Left renal cortex interstitium (tissue), 4 donors: Measurements from ENCODE around the gene PRND. TPM values are rescaled to one million over a fixed set of nuclear protein-coding genes. Genes with fewer than 3 reads are reported as not detected.

Source experiments
- DNase-seq, 4 donors: peaks; one replicate each; pipeline ENCODE4 v3.0.0-alpha.2; 2013; ENCODE audit warnings: low read depth in 4 of 4, low spot score in 2 of 4, missing footprints in 1 of 4
- polyA plus RNA-seq, 4 donors: library from polyadenylated mRNA; unstranded; fragments of 120-200 nt; gene quantifications; one replicate each; pipeline ENCODE4 v1.2.1, GENCODE V29; 2013; ENCODE audit not compliant: insufficient read length in 4 of 4

Gene PRND
- polyA plus RNA-seq, 4 donors, result 3.4 to 6.5 (median 4.2) TPM

DNA sequence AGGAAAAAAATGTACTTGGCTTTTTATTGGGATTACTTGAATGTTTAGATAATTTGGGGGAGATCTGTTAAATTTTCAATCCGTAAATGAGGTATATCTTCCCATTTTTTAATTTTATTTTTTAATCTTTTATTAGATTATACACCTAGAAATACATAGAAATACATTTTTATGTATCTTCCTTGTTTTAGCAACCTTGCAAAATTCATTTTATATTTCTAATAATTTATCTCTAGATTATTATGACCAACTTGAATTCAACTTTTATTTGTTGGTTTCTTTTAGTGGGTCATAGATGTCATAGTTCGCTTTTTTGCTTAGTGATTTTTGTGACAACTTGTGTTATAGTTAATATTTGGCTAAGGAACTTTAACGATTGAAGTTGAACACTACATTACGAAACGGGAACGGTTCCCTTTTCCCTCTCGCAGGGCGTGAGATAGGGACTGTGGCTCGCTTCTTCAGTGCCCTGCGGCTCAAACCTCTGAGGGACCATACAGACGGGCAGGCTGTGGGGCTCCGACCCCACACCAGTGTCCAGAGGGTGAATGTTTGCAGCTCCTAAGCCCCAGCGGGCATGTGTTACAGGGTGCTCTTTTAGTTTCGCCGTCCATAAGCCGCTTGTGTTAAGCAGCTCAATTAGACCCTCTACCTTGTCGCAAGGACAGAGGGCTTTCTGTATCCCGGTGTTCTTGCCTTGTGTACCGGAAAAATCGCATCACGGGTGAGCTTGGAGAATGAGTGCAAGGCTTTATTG is 53.8 kb downstream of the PRND start:
- DNase-seq, result no peak

- DNase-seq, result no peak
Measured at GRCh38 chr20:4776079-4776630, 54.4 kb downstream of the PRND start.

Other genes starting within 250 kb of the PRND start
- 10 to 100 TPM; 35.6 to 53.8 (median 43.3) TPM for gene PRNP, start 35.5 kb upstream of the PRND start, polyA plus RNA-seq
- 10 to 100 TPM in 1 of 4 donors, 1 to 10 TPM in 3; 6.3 to 10.8 (median 8.7) TPM for gene RASSF2, start 101.7 kb downstream of the PRND start, polyA plus RNA-seq